Neural cell (in vitro differentiated cells): ENCODE results near the gene RECK. TPM values are rescaled to one million over a fixed set of nuclear protein-coding genes. Genes with fewer than 3 reads are reported as not detected.

Experiments
- H2AFZ ChIP-seq: fragments of 200-600, 300-800 bp; sonication (generic), shearing (Covaris generic); 2 replicates; pipeline ENCODE4 v1.6.0; 2014; ENCODE audit warnings: low read depth, mild to moderate bottlenecking, antibody characterized with exemption, low read length, moderate library complexity
- H3F3A ChIP-seq: fragments of 200-600 bp; shearing (Covaris generic); 2 replicates; pipeline ENCODE4 v1.6.1; 2016; ENCODE audit warnings: mild to moderate bottlenecking, moderate library complexity, mixed read lengths, antibody characterized with exemption, low read length; ENCODE audit not compliant: insufficient read depth, poor library complexity, severe bottlenecking
- H3K27ac ChIP-seq: fragments of 200-600, 300-800 bp; sonication (generic), shearing (Covaris generic); 2 replicates; pipeline ENCODE4 v1.5.1; 2014; ENCODE audit warnings: mild to moderate bottlenecking, low read length, moderate library complexity
- H3K27me3 ChIP-seq: fragments of 300-800, 200-600 bp; sonication (generic), shearing (Covaris generic); 2 replicates; pipeline ENCODE4 v1.6.0; 2014; ENCODE audit warnings: mild to moderate bottlenecking, low read depth, low read length, moderate library complexity; ENCODE audit not compliant: insufficient read depth
- H3K36me3 ChIP-seq: fragments of 300-800, 200-600 bp; sonication (generic), shearing (Covaris generic); 2 replicates; pipeline ENCODE4 v1.5.1; 2014; ENCODE audit warnings: mild to moderate bottlenecking, antibody characterized with exemption, low read length, moderate library complexity; ENCODE audit not compliant: insufficient read depth
- H3K4me2 ChIP-seq: fragments of 300-800, 200-600 bp; sonication (generic), shearing (Covaris generic); 2 replicates; pipeline ENCODE4 v1.6.0; 2014; ENCODE audit warnings: mild to moderate bottlenecking, low read length
- H3K4me3 ChIP-seq: fragments of 300-800, 200-600 bp; sonication (generic), shearing (Covaris generic); 2 replicates; pipeline ENCODE4 v1.5.1; 2014; ENCODE audit warnings: mild to moderate bottlenecking, low read length, moderate library complexity
- H3K79me2 ChIP-seq: fragments of 200-600 bp; shearing (Covaris generic); replicated peaks from 2 replicates; pipeline ENCODE4 v1.6.0; 2014; ENCODE audit warnings: mild to moderate bottlenecking, low read length, moderate library complexity; ENCODE audit not compliant: insufficient read depth
- H3K9ac ChIP-seq: fragments of 300-800, 200-600 bp; sonication (generic), shearing (Covaris generic); 2 replicates; pipeline ENCODE4 v1.6.1; 2016; ENCODE audit warnings: mild to moderate bottlenecking, low read length, mixed read lengths
- H3K9me2 ChIP-seq: fragments of 200-600 bp; shearing (Covaris generic); 2 replicates; pipeline ENCODE4 v1.6.1; 2016; ENCODE audit warnings: mild to moderate bottlenecking, low read length, mixed read lengths; ENCODE audit not compliant: insufficient read depth
- H3K9me3 ChIP-seq: fragments of 200-600, 300-800 bp; sonication (generic), shearing (Covaris generic); 2 replicates; pipeline ENCODE4 v1.6.1; 2016; ENCODE audit warnings: mild to moderate bottlenecking, mixed run types, low read length, moderate library complexity, mixed read lengths
- H4K20me1 ChIP-seq: fragments of 200-600 bp; shearing (Covaris generic); 2 replicates; pipeline ENCODE4 v1.6.1; 2016; ENCODE audit warnings: mild to moderate bottlenecking, mixed run types; ENCODE audit not compliant: insufficient read depth
- EP300 ChIP-seq: fragments of 450-650 bp; conservative IDR thresholded peaks from 2 replicates; pipeline ENCODE4 v1.6.1; 2014; ENCODE audit warnings: antibody characterized with exemption, mild to moderate bottlenecking, moderate library complexity; ENCODE audit not compliant: poor library complexity, severe bottlenecking
- EZH2 ChIP-seq: fragments of 200-600, 300-800 bp; shearing (Covaris generic), sonication (generic); IDR thresholded peaks from 2 replicates; pipeline ENCODE4 v1.6.1; 2014; ENCODE audit warnings: antibody characterized with exemption, low read length, borderline replicate concordance, mild to moderate bottlenecking; ENCODE audit not compliant: insufficient read depth, poor library complexity, severe bottlenecking
- MXI1 ChIP-seq: fragments of 450-650 bp; conservative IDR thresholded peaks from 2 replicates; pipeline ENCODE4 v1.6.1; 2014; ENCODE audit warnings: antibody characterized with exemption, mild to moderate bottlenecking; ENCODE audit not compliant: poor library complexity, severe bottlenecking
- POLR2AphosphoS5 ChIP-seq: IDR thresholded peaks from 2 replicates; pipeline ENCODE4 v1.6.1; 2012
- RAD21 ChIP-seq: fragments of 450-650 bp; conservative IDR thresholded peaks from 2 replicates; pipeline ENCODE4 v1.6.1; 2014; ENCODE audit warnings: antibody characterized with exemption, mild to moderate bottlenecking, moderate library complexity
- SMC3 ChIP-seq: fragments of 450-650 bp; conservative IDR thresholded peaks from 2 replicates; pipeline ENCODE4 v1.6.1; 2014; ENCODE audit warnings: antibody characterized with exemption, mild to moderate bottlenecking, moderate library complexity; ENCODE audit not compliant: poor library complexity
- TAF1 ChIP-seq: IDR thresholded peaks from 2 replicates; pipeline ENCODE4 v1.6.1; 2012; ENCODE audit warnings: low read depth
- polyA plus RNA-seq: library from polyadenylated mRNA; depleted of rRNA; stranded (reverse); fragments of >200 nt; gene quantifications from 2 replicates; pipeline ENCODE4 v1.2.3, GENCODE V29; 2014
- TF ChIP-seq, protein P1 (sequence below): IDR thresholded peaks from 2 replicates; pipeline ENCODE4 v1.6.1; 2012; ENCODE audit warnings: borderline replicate concordance
- TF ChIP-seq, protein P2 (sequence below): fragments of 450-650 bp; IDR thresholded peaks from 2 replicates; pipeline ENCODE4 v1.5.1; 2014; ENCODE audit warnings: antibody characterized with exemption, mild to moderate bottlenecking, moderate library complexity; ENCODE audit not compliant: poor library complexity, severe bottlenecking

RECK gene
- polyA plus RNA-seq, 1 donor from 2014 or later = 6.9 TPM

DNA sequence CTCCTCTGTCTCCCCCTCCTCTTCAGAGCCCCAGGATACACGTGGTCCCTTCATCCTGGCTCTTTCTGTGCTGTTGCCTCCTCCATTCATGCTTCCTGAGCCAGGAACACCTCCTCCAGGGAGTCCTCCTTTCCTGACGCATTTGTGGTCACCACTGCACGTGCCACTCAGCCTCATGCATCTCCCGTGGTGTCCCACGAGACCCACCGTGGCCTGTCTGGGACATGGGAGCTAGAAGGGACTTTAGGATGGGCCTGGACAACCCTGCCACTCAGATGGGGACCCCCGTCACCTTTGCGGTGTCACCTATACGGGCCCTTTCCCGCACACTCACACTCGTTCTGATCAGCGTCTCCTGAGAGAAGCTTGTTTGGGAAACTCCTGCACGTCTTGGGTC, 106.5 kb downstream of the RECK start:
- no peaks in the 10 kb centered on the region for H3K36me3 ChIP-seq
- no peak overlapping the region for H2AFZ ChIP-seq
- H3K9ac ChIP-seq = no peak overlapping the region
- H3K27ac ChIP-seq = no peak overlapping the region
- no peak overlapping the region for H3K4me3 ChIP-seq
- H3K9me2 ChIP-seq = no peaks in the 10 kb centered on the region
- H3K4me2 ChIP-seq = no peak overlapping the region
- H3K27me3 ChIP-seq = no peaks in the 10 kb centered on the region
- H3F3A ChIP-seq = no peaks in the 10 kb centered on the region
- H3K9me3 ChIP-seq = no peaks in the 10 kb centered on the region
- TF ChIP-seq MXI1 (no peak), POLR2AphosphoS5 (no peak), TAF1 (no peak), SMC3 (no peak), RAD21 (no peak), EZH2 (no peak), EP300 (no peak)
- TF ChIP-seq, protein P1, sequence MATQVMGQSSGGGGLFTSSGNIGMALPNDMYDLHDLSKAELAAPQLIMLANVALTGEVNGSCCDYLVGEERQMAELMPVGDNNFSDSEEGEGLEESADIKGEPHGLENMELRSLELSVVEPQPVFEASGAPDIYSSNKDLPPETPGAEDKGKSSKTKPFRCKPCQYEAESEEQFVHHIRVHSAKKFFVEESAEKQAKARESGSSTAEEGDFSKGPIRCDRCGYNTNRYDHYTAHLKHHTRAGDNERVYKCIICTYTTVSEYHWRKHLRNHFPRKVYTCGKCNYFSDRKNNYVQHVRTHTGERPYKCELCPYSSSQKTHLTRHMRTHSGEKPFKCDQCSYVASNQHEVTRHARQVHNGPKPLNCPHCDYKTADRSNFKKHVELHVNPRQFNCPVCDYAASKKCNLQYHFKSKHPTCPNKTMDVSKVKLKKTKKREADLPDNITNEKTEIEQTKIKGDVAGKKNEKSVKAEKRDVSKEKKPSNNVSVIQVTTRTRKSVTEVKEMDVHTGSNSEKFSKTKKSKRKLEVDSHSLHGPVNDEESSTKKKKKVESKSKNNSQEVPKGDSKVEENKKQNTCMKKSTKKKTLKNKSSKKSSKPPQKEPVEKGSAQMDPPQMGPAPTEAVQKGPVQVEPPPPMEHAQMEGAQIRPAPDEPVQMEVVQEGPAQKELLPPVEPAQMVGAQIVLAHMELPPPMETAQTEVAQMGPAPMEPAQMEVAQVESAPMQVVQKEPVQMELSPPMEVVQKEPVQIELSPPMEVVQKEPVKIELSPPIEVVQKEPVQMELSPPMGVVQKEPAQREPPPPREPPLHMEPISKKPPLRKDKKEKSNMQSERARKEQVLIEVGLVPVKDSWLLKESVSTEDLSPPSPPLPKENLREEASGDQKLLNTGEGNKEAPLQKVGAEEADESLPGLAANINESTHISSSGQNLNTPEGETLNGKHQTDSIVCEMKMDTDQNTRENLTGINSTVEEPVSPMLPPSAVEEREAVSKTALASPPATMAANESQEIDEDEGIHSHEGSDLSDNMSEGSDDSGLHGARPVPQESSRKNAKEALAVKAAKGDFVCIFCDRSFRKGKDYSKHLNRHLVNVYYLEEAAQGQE = no peak
- TF ChIP-seq, protein P2, sequence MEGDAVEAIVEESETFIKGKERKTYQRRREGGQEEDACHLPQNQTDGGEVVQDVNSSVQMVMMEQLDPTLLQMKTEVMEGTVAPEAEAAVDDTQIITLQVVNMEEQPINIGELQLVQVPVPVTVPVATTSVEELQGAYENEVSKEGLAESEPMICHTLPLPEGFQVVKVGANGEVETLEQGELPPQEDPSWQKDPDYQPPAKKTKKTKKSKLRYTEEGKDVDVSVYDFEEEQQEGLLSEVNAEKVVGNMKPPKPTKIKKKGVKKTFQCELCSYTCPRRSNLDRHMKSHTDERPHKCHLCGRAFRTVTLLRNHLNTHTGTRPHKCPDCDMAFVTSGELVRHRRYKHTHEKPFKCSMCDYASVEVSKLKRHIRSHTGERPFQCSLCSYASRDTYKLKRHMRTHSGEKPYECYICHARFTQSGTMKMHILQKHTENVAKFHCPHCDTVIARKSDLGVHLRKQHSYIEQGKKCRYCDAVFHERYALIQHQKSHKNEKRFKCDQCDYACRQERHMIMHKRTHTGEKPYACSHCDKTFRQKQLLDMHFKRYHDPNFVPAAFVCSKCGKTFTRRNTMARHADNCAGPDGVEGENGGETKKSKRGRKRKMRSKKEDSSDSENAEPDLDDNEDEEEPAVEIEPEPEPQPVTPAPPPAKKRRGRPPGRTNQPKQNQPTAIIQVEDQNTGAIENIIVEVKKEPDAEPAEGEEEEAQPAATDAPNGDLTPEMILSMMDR = no peak
- H3K79me2 ChIP-seq = no peaks in the 10 kb centered on the region
- H4K20me1 ChIP-seq = no peaks in the 10 kb centered on the region

DNA sequence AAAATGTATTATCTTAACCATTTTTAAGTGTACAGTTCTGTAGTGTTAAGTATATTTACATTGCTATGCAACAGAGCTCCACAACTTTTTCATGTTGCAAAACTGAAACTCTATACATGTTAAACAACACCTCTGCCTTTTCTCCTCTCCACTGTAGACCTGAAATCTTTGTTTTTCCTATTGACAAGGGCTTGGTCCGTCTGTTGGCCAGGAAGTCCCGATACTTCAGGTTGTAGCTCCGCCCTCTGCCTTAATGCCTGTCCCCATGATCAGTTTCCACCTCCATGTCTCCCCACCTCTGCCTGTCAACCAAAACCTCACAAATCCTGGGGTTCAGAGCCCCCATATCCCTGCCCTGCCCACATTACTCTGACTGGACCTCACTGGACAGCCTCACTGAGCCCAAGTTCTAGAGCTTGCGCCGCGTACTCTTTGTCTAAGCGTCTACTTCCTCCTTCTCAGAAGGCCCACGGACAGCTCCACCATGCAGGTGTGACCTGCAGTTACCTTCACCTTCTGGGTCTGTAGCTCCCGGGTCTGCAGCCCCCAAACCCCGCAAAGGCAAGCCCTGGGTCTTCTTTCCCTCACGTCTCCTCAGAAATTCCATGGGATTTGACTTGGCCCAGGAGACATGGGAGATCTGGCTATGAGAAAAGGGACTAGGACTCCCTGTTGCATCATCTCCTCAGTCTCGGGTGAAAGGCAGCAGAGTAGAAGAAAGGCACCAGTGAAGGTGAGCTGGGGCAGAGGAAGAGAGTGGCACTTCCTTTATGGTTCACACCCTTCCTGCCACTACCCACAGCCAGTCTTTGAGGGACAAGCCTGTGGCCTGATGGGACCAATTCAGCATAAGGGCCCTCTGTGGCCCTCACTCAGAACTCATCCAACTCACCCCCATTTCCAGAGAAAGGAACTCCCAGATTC, 107.9 kb downstream of the RECK start:
- Histone ChIP-seq H3K79me2 (no peaks in the 10 kb centered on the region), H3K36me3 (no peaks in the 10 kb centered on the region), H3K27me3 (no peaks in the 10 kb centered on the region)

More for the DNA sequence above, 107.9 kb downstream of the RECK start:
- H2AFZ ChIP-seq = no peak overlapping the region
- H3K9ac ChIP-seq = no peak overlapping the region
- H3K9me3 ChIP-seq = no peaks in the 10 kb centered on the region
- no peaks in the 10 kb centered on the region for H3K9me2 ChIP-seq
- H3K4me3 ChIP-seq = no peak overlapping the region
- no peaks in the 10 kb centered on the region for H4K20me1 ChIP-seq
- no peak overlapping the region for H3K4me2 ChIP-seq
- H3F3A ChIP-seq = no peaks in the 10 kb centered on the region
- H3K27ac ChIP-seq = no peak overlapping the region
- TF ChIP-seq TAF1 (no peak), SMC3 (no peak)
